ENCODE data around the gene PAPPA. TPM values are rescaled to one million over a fixed set of nuclear protein-coding genes. Genes with fewer than 3 reads are reported as not detected.

PAPPA gene
- polyA plus RNA-seq, 1 donor from 2014 or later = 0.41 TPM

- H3K79me2 ChIP-seq (replicated peaks; ENCODE audit: insufficient read depth, low read length) = no peaks in the 10 kb centered on the region
- H3K4me2 ChIP-seq (ENCODE audit: low read length) = no peak overlapping the region
- no peak overlapping the region for H2AFZ ChIP-seq (ENCODE audit: low read depth, low read length)
- TF ChIP-seq RAD21 (conservative IDR thresholded peaks at IDR 0.05) = no peak
- TF ChIP-seq EZH2 (IDR thresholded peaks at IDR 0.05; ENCODE audit: borderline replicate concordance, insufficient read depth, low read length, poor library complexity, severe bottlenecking) = no peak
- no peak for TF ChIP-seq CTCF (IDR thresholded peaks at IDR 0.05; ENCODE audit: poor library complexity, severe bottlenecking)
- TF ChIP-seq TAF1 (IDR thresholded peaks at IDR 0.05; ENCODE audit: low read depth) = no peak
- TF ChIP-seq REST (IDR thresholded peaks at IDR 0.05; ENCODE audit: borderline replicate concordance) = no peak
- no peak for TF ChIP-seq SMC3 (conservative IDR thresholded peaks at IDR 0.05; ENCODE audit: poor library complexity)
- no peak for TF ChIP-seq MXI1 (conservative IDR thresholded peaks at IDR 0.05; ENCODE audit: poor library complexity, severe bottlenecking)
- TF ChIP-seq EP300 (conservative IDR thresholded peaks at IDR 0.05; ENCODE audit: poor library complexity, severe bottlenecking) = no peak
- no peak for TF ChIP-seq POLR2AphosphoS5 (IDR thresholded peaks at IDR 0.05)
- no peak overlapping the region for H3K27ac ChIP-seq (ENCODE audit: low read length)
- no peaks in the 10 kb centered on the region for H4K20me1 ChIP-seq (ENCODE audit: insufficient read depth)
- H3K9ac ChIP-seq (ENCODE audit: low read length) = no peak overlapping the region
- no peak overlapping the region for H3K4me3 ChIP-seq (ENCODE audit: low read length)
- H3K9me3 ChIP-seq (ENCODE audit: low read length) = no peaks in the 10 kb centered on the region
- no peaks in the 10 kb centered on the region for H3K36me3 ChIP-seq (ENCODE audit: insufficient read depth, low read length)
- H3K27me3 ChIP-seq (ENCODE audit: insufficient read depth, low read depth, low read length) = no peaks in the 10 kb centered on the region
- no peaks in the 10 kb centered on the region for H3F3A ChIP-seq (ENCODE audit: insufficient read depth, low read length, poor library complexity, severe bottlenecking)
- H3K9me2 ChIP-seq (ENCODE audit: insufficient read depth, low read length) = no peaks in the 10 kb centered on the region
Observed at GRCh38 chr9:116304761-116305160, 151.2 kb downstream of the PAPPA start.

GRCh38 chr9:116308076-116308475 lies 154.5 kb downstream of the PAPPA start:
- TF ChIP-seq REST (IDR thresholded peaks at IDR 0.05; ENCODE audit: borderline replicate concordance) (no peak), MXI1 (conservative IDR thresholded peaks at IDR 0.05; ENCODE audit: poor library complexity, severe bottlenecking) (no peak), EP300 (conservative IDR thresholded peaks at IDR 0.05; ENCODE audit: poor library complexity, severe bottlenecking) (no peak), TAF1 (IDR thresholded peaks at IDR 0.05; ENCODE audit: low read depth) (no peak), SMC3 (conservative IDR thresholded peaks at IDR 0.05; ENCODE audit: poor library complexity) (no peak), POLR2AphosphoS5 (IDR thresholded peaks at IDR 0.05) (no peak), CTCF (IDR thresholded peaks at IDR 0.05; ENCODE audit: poor library complexity, severe bottlenecking) (no peak), EZH2 (IDR thresholded peaks at IDR 0.05; ENCODE audit: borderline replicate concordance, insufficient read depth, low read length, poor library complexity, severe bottlenecking) (no peak), RAD21 (conservative IDR thresholded peaks at IDR 0.05) (no peak)
- H3K36me3 ChIP-seq (ENCODE audit: insufficient read depth, low read length) = no peaks in the 10 kb centered on the region

More at GRCh38 chr9:116308076-116308475, 154.5 kb downstream of the PAPPA start:
- H3K9ac ChIP-seq (ENCODE audit: low read length) = no peak overlapping the region
- no peak overlapping the region for H3K27ac ChIP-seq (ENCODE audit: low read length)
- no peaks in the 10 kb centered on the region for H3K9me3 ChIP-seq (ENCODE audit: low read length)
- no peaks in the 10 kb centered on the region for H3K79me2 ChIP-seq (replicated peaks; ENCODE audit: insufficient read depth, low read length)
- H3K9me2 ChIP-seq (ENCODE audit: insufficient read depth, low read length) = no peaks in the 10 kb centered on the region
- no peak overlapping the region for H2AFZ ChIP-seq (ENCODE audit: low read depth, low read length)
- H3K4me2 ChIP-seq (ENCODE audit: low read length) = no peak overlapping the region
- H3K4me3 ChIP-seq (ENCODE audit: low read length) = no peak overlapping the region
- no peaks in the 10 kb centered on the region for H3F3A ChIP-seq (ENCODE audit: insufficient read depth, low read length, poor library complexity, severe bottlenecking)
- no peaks in the 10 kb centered on the region for H3K27me3 ChIP-seq (ENCODE audit: insufficient read depth, low read depth, low read length)
- H4K20me1 ChIP-seq (ENCODE audit: insufficient read depth) = no peaks in the 10 kb centered on the region
